Choroid plexus epithelial cell (primary cell): Measurements from ENCODE around the gene TNS2.

Source experiments
- DNase-seq: peaks from one replicate; pipeline ENCODE4 v3.0.0-alpha.2; 2010; ENCODE audit warnings: low read depth
- H3K4me3 ChIP-seq: 2 replicates; pipeline ENCODE4 v1.5.1; 2011; ENCODE audit warnings: low read depth, mild to moderate bottlenecking, control low read depth, low read length, moderate library complexity
- CTCF ChIP-seq: conservative IDR thresholded peaks from 2 replicates; pipeline ENCODE4 v1.5.1; 2011; ENCODE audit warnings: low read depth, mild to moderate bottlenecking, control low read depth, inconsistent platforms, low read length, moderate library complexity

TNS2 gene

GRCh38 chr12:53113951-53114350 is 64.1 kb downstream of the TNS2 start:
- no peak for TF ChIP-seq CTCF
- no peak overlapping the region for H3K4me3 ChIP-seq
- DNase-seq = no peak
